WTC11 (cell line): ENCODE measurements around the gene STK10. TPM values are rescaled to one million over a fixed set of nuclear protein-coding genes. Genes with fewer than 3 reads are reported as not detected.
A peak's percentile ranks its signal among the peaks of the same experiment; 100 is the strongest.

ENCODE experiments used
- ATAC-seq: fragments of 200-7000 bp; cut with Tn5 transposase; 2 replicates; pipeline ENCODE4 v1.10.0; 2021; ENCODE audit warnings: mild to moderate bottlenecking, moderate library complexity
- CTCF ChIA-PET: fragments of 300-600 bp; sonication (Branson Sonifier 250); formaldehyde crosslinking; loops from one replicate; lab custom pipeline; 2021; ENCODE audit warnings: antibody characterized with exemption; lab: Charles Lee
- POLR2A ChIA-PET: fragments of 350-600 bp; sonication (Branson Sonifier 250); formaldehyde crosslinking; loops from one replicate; lab custom pipeline; 2021; ENCODE audit warnings: antibody characterized with exemption; lab: Charles Lee
- DNase-seq: peaks from one replicate; pipeline ENCODE4 v3.0.0; 2021; ENCODE audit warnings: low spot score
- H3K27ac Mint-ChIP-seq: 2 replicates; pipeline ENCODE4 v1.8.0; 2021; ENCODE audit warnings: mixed read lengths
- H3K27me3 Mint-ChIP-seq: 2 replicates; pipeline ENCODE4 v1.8.0; 2021; ENCODE audit warnings: low read depth, mild to moderate bottlenecking, moderate library complexity, mixed read lengths
- H3K36me3 Mint-ChIP-seq: 2 replicates; pipeline ENCODE4 v1.8.0; 2021; ENCODE audit warnings: mixed read lengths
- H3K4me1 Mint-ChIP-seq: 2 replicates; pipeline ENCODE4 v1.8.0; 2022; ENCODE audit warnings: mixed read lengths
- H3K4me3 Mint-ChIP-seq: 2 replicates; pipeline ENCODE4 v1.8.0; 2021; ENCODE audit warnings: mild to moderate bottlenecking, moderate library complexity, mixed read lengths
- H3K9me3 Mint-ChIP-seq: 2 replicates; pipeline ENCODE4 v1.8.0; 2021; ENCODE audit warnings: mixed read lengths
- ATF1 ChIP-seq: sonication (generic); formaldehyde crosslinking; IDR thresholded peaks from 2 replicates; pipeline ENCODE4 v1.8.1; 2023; ENCODE audit warnings: mild to moderate bottlenecking, moderate library complexity, missing genetic modification reagents
- EMX1 ChIP-seq: fragments of 250-450 bp; sonication (Bioruptor Pico); IDR thresholded peaks from 2 replicates; pipeline ENCODE4 v1.8.0; 2021; ENCODE audit warnings: mild to moderate bottlenecking
- IRF2 ChIP-seq: sonication (generic); formaldehyde crosslinking; IDR thresholded peaks from 2 replicates; pipeline ENCODE4 v1.8.0; 2022; ENCODE audit warnings: low read depth, missing genetic modification reagents, borderline replicate concordance
- NFE2L1 ChIP-seq: sonication (generic); formaldehyde crosslinking; IDR thresholded peaks from 2 replicates; pipeline ENCODE4 v1.8.1; 2023; ENCODE audit warnings: missing genetic modification reagents
- RORB ChIP-seq: fragments of 250-450 bp; sonication (Bioruptor Pico); IDR thresholded peaks from 2 replicates; pipeline ENCODE4 v1.9.0; 2021; ENCODE audit warnings: mild to moderate bottlenecking
- SOX15 ChIP-seq: fragments of 250-450 bp; sonication (Bioruptor Pico); IDR thresholded peaks from 2 replicates; pipeline ENCODE4 v1.9.0; 2021; ENCODE audit warnings: mild to moderate bottlenecking
- ZNF396 ChIP-seq: fragments of 250-450 bp; sonication (Bioruptor Pico); IDR thresholded peaks from 2 replicates; pipeline ENCODE4 v1.8.0; 2021; ENCODE audit warnings: mild to moderate bottlenecking, moderate library complexity, borderline replicate concordance
- ZNF416 ChIP-seq: fragments of 250-450 bp; sonication (Bioruptor Pico); IDR thresholded peaks from 2 replicates; pipeline ENCODE4 v1.9.0; 2021; ENCODE audit warnings: mild to moderate bottlenecking, inconsistent platforms
- ZNF423 ChIP-seq: fragments of 250-450 bp; sonication (Bioruptor Pico); IDR thresholded peaks from 2 replicates; pipeline ENCODE4 v2.1.2; 2022; ENCODE audit warnings: mild to moderate bottlenecking, moderate library complexity
- total RNA-seq: library from RNA; stranded (reverse); gene quantifications from 3 replicates; pipeline ENCODE4 v1.2.3, GENCODE V29; 2021
- TF ChIP-seq, protein P1 (sequence below): fragments of 250-450 bp; sonication (Bioruptor Pico); IDR thresholded peaks from 2 replicates; pipeline ENCODE4 v1.9.0; 2021; ENCODE audit warnings: moderate library complexity, mild to moderate bottlenecking, inconsistent platforms, borderline replicate concordance
- TF ChIP-seq, protein P2 (sequence below): sonication (generic); formaldehyde crosslinking; IDR thresholded peaks from 2 replicates; pipeline ENCODE4 v1.8.0; 2022; ENCODE audit warnings: mild to moderate bottlenecking, missing genetic modification reagents
- TF ChIP-seq, protein P3 (sequence below): sonication (generic); formaldehyde crosslinking; IDR thresholded peaks from 2 replicates; pipeline ENCODE4 v1.8.1; 2023; ENCODE audit warnings: mild to moderate bottlenecking, moderate library complexity, missing genetic modification reagents
- TF ChIP-seq, protein P4 (sequence below): sonication (generic); formaldehyde crosslinking; IDR thresholded peaks from 2 replicates; pipeline ENCODE4 v1.8.1; 2023; ENCODE audit warnings: mild to moderate bottlenecking, missing genetic modification reagents, moderate library complexity
- TF ChIP-seq, protein P5 (sequence below): sonication (generic); formaldehyde crosslinking; IDR thresholded peaks from 2 replicates; pipeline ENCODE4 v1.8.0; 2023; ENCODE audit warnings: missing genetic modification reagents
- TF ChIP-seq, protein P6 (sequence below): sonication (generic); formaldehyde crosslinking; IDR thresholded peaks from 2 replicates; pipeline ENCODE4 v1.8.1; 2022; ENCODE audit warnings: mild to moderate bottlenecking, missing genetic modification reagents, moderate library complexity, borderline replicate concordance
- TF ChIP-seq, protein P7 (sequence below): sonication (generic); formaldehyde crosslinking; IDR thresholded peaks from 2 replicates; pipeline ENCODE4 v1.8.0; 2023; ENCODE audit warnings: missing genetic modification reagents, mild to moderate bottlenecking, borderline replicate concordance
- TF ChIP-seq, protein P8 (sequence below): fragments of 250-450 bp; sonication (Bioruptor Pico); conservative IDR thresholded peaks from 2 replicates; pipeline ENCODE4 v1.9.0; 2021; ENCODE audit warnings: mild to moderate bottlenecking
- TF ChIP-seq, protein P9 (sequence below): fragments of 200-600 bp; IDR thresholded peaks from 2 replicates; pipeline ENCODE4 v1.8.0; 2022; ENCODE audit warnings: antibody characterized with exemption
- TF ChIP-seq, protein P10 (sequence below): sonication (generic); formaldehyde crosslinking; IDR thresholded peaks from 2 replicates; pipeline ENCODE4 v1.8.1; 2022; ENCODE audit warnings: missing genetic modification reagents, borderline replicate concordance
- TF ChIP-seq, protein P11 (sequence below): sonication (generic); formaldehyde crosslinking; IDR thresholded peaks from 2 replicates; pipeline ENCODE4 v1.8.1; 2023; ENCODE audit warnings: mild to moderate bottlenecking, missing genetic modification reagents, moderate library complexity

STK10 gene
- total RNA-seq, 1 experiment from 2014 or later: 20.5 TPM

DNA sequence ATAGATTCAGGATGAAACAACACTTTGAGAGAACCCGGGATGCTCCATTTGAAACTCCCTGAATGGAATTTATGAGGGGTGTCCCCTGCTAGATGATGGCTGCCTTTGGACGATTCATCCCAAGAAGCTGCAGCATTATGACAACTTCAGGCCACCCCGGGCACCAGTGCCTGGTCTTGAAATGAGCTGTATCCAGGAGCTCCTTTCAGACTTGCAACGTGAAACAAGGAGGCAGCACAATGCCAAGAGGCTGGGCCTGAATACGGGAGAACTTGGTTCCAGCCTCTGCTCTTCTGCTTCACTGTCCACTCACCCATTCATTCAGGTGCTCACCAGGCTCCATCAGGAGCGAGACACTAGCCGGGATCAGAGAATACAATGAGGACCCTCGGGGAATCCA lies 78.3 kb downstream of the STK10 start:
- ChIA-PET CTCF (interaction anchor here (1.1 to 1.7 kb wide), 3 partner anchors 14 to 197 kb away, joined by 3 to 8 read pairs (median 3); no protein-coding TSS in a partner anchor), POLR2A (no interaction called here)
- H3K9me3 Mint-ChIP-seq: peaks cover under 1% of the 10 kb centered on the region; the same call in 1 of the 2 replicates
- ATAC-seq (no peak), DNase-seq (no peak)
- TF ChIP-seq NFE2L1 (no peak), EMX1 (CRISPR knock-in tag) (no peak), IRF2 (no peak), SOX15 (CRISPR knock-in tag) (no peak), RORB (CRISPR knock-in tag) (no peak), ZNF396 (CRISPR knock-in tag) (no peak), ATF1 (no peak), ZNF416 (CRISPR knock-in tag) (no peak), ZNF423 (CRISPR knock-in tag) (no peak)
- TF ChIP-seq, protein P1, sequence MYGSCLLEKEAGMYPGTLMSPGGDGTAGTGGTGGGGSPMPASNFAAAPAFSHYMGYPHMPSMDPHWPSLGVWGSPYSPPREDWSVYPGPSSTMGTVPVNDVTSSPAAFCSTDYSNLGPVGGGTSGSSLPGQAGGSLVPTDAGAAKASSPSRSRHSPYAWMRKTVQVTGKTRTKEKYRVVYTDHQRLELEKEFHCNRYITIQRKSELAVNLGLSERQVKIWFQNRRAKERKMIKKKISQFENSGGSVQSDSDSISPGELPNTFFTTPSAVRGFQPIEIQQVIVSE (CRISPR knock-in tag): no peak
- TF ChIP-seq, protein P2, sequence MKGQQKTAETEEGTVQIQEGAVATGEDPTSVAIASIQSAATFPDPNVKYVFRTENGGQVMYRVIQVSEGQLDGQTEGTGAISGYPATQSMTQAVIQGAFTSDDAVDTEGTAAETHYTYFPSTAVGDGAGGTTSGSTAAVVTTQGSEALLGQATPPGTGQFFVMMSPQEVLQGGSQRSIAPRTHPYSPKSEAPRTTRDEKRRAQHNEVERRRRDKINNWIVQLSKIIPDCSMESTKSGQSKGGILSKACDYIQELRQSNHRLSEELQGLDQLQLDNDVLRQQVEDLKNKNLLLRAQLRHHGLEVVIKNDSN (CRISPR knock-in tag): no peak
- TF ChIP-seq, protein P3, sequence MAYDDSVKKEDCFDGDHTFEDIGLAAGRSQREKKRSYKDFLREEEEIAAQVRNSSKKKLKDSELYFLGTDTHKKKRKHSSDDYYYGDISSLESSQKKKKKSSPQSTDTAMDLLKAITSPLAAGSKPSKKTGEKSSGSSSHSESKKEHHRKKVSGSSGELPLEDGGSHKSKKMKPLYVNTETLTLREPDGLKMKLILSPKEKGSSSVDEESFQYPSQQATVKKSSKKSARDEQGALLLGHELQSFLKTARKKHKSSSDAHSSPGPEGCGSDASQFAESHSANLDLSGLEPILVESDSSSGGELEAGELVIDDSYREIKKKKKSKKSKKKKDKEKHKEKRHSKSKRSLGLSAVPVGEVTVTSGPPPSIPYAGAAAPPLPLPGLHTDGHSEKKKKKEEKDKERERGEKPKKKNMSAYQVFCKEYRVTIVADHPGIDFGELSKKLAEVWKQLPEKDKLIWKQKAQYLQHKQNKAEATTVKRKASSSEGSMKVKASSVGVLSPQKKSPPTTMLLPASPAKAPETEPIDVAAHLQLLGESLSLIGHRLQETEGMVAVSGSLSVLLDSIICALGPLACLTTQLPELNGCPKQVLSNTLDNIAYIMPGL: no peak
- TF ChIP-seq, protein P4, sequence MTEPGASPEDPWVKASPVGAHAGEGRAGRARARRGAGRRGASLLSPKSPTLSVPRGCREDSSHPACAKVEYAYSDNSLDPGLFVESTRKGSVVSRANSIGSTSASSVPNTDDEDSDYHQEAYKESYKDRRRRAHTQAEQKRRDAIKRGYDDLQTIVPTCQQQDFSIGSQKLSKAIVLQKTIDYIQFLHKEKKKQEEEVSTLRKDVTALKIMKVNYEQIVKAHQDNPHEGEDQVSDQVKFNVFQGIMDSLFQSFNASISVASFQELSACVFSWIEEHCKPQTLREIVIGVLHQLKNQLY (CRISPR knock-in tag): no peak
- TF ChIP-seq, protein P5, sequence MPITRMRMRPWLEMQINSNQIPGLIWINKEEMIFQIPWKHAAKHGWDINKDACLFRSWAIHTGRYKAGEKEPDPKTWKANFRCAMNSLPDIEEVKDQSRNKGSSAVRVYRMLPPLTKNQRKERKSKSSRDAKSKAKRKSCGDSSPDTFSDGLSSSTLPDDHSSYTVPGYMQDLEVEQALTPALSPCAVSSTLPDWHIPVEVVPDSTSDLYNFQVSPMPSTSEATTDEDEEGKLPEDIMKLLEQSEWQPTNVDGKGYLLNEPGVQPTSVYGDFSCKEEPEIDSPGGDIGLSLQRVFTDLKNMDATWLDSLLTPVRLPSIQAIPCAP (CRISPR knock-in tag): no peak
- TF ChIP-seq, protein P6, sequence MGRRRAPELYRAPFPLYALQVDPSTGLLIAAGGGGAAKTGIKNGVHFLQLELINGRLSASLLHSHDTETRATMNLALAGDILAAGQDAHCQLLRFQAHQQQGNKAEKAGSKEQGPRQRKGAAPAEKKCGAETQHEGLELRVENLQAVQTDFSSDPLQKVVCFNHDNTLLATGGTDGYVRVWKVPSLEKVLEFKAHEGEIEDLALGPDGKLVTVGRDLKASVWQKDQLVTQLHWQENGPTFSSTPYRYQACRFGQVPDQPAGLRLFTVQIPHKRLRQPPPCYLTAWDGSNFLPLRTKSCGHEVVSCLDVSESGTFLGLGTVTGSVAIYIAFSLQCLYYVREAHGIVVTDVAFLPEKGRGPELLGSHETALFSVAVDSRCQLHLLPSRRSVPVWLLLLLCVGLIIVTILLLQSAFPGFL (CRISPR knock-in tag): no peak
- TF ChIP-seq, protein P7, sequence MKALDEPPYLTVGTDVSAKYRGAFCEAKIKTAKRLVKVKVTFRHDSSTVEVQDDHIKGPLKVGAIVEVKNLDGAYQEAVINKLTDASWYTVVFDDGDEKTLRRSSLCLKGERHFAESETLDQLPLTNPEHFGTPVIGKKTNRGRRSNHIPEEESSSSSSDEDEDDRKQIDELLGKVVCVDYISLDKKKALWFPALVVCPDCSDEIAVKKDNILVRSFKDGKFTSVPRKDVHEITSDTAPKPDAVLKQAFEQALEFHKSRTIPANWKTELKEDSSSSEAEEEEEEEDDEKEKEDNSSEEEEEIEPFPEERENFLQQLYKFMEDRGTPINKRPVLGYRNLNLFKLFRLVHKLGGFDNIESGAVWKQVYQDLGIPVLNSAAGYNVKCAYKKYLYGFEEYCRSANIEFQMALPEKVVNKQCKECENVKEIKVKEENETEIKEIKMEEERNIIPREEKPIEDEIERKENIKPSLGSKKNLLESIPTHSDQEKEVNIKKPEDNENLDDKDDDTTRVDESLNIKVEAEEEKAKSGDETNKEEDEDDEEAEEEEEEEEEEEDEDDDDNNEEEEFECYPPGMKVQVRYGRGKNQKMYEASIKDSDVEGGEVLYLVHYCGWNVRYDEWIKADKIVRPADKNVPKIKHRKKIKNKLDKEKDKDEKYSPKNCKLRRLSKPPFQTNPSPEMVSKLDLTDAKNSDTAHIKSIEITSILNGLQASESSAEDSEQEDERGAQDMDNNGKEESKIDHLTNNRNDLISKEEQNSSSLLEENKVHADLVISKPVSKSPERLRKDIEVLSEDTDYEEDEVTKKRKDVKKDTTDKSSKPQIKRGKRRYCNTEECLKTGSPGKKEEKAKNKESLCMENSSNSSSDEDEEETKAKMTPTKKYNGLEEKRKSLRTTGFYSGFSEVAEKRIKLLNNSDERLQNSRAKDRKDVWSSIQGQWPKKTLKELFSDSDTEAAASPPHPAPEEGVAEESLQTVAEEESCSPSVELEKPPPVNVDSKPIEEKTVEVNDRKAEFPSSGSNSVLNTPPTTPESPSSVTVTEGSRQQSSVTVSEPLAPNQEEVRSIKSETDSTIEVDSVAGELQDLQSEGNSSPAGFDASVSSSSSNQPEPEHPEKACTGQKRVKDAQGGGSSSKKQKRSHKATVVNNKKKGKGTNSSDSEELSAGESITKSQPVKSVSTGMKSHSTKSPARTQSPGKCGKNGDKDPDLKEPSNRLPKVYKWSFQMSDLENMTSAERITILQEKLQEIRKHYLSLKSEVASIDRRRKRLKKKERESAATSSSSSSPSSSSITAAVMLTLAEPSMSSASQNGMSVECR (CRISPR knock-in tag): no peak
- TF ChIP-seq, protein P8, sequence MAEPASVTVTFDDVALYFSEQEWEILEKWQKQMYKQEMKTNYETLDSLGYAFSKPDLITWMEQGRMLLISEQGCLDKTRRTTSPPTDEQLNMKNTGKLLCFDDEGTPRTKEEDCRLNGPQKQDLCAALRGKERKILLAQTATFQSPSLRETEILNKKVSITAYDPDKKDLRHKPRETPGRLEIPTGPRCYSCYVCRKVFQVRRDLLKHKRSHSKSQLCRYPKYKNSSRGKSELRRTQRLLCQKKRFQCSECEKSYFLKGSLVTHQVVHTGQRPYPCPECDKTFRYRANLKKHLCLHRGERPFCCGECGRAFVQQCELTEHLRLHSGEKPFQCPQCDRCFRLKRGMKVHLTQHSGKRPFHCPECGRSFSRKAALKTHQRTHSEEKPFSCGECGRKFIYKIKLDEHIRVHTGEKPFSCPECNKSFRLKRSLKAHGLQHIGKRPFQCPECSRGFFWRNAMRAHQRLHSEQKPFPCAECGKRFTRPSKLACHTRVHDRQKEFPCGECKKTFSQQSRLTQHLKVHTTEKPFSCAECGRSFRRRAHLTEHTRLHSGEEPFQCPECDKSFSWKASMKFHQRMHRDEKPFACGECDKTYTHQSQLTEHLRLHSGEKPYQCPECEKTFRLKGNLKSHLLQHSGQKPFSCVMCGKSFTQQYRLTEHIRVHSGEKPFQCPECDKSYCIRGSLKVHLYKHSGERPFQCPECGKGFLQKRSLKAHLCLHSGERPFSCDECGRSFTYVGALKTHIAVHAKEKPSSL (CRISPR knock-in tag): no peak
- TF ChIP-seq, protein P9, sequence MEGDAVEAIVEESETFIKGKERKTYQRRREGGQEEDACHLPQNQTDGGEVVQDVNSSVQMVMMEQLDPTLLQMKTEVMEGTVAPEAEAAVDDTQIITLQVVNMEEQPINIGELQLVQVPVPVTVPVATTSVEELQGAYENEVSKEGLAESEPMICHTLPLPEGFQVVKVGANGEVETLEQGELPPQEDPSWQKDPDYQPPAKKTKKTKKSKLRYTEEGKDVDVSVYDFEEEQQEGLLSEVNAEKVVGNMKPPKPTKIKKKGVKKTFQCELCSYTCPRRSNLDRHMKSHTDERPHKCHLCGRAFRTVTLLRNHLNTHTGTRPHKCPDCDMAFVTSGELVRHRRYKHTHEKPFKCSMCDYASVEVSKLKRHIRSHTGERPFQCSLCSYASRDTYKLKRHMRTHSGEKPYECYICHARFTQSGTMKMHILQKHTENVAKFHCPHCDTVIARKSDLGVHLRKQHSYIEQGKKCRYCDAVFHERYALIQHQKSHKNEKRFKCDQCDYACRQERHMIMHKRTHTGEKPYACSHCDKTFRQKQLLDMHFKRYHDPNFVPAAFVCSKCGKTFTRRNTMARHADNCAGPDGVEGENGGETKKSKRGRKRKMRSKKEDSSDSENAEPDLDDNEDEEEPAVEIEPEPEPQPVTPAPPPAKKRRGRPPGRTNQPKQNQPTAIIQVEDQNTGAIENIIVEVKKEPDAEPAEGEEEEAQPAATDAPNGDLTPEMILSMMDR: no peak
- TF ChIP-seq, protein P10, sequence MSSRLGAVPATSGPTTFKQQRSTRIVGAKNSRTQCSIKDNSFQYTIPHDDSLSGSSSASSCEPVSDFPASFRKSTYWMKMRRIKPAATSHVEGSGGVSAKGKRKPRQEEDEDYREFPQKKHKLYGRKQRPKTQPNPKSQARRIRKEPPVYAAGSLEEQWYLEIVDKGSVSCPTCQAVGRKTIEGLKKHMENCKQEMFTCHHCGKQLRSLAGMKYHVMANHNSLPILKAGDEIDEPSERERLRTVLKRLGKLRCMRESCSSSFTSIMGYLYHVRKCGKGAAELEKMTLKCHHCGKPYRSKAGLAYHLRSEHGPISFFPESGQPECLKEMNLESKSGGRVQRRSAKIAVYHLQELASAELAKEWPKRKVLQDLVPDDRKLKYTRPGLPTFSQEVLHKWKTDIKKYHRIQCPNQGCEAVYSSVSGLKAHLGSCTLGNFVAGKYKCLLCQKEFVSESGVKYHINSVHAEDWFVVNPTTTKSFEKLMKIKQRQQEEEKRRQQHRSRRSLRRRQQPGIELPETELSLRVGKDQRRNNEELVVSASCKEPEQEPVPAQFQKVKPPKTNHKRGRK: no peak
- TF ChIP-seq, protein P11, sequence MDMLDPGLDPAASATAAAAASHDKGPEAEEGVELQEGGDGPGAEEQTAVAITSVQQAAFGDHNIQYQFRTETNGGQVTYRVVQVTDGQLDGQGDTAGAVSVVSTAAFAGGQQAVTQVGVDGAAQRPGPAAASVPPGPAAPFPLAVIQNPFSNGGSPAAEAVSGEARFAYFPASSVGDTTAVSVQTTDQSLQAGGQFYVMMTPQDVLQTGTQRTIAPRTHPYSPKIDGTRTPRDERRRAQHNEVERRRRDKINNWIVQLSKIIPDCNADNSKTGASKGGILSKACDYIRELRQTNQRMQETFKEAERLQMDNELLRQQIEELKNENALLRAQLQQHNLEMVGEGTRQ: no peak
- H3K4me3 Mint-ChIP-seq: no peak overlapping the region
- H3K27me3 Mint-ChIP-seq: no peaks in the 10 kb centered on the region
- H3K36me3 Mint-ChIP-seq: peaks cover under 1% of the 10 kb centered on the region
- H3K4me1 Mint-ChIP-seq: peaks cover 24% of the 10 kb centered on the region
- H3K27ac Mint-ChIP-seq: peak overlapping the region; percentile 43; the same call in 1 of the 2 replicates
